ENCODE data around the gene STRIP1.

- TF ChIP-seq CTCF (conservative IDR thresholded peaks at IDR 0.05 in 1 of 2, IDR thresholded peaks at IDR 0.05 in 1 of 2; ENCODE audit: extremely low read depth in 1 of 2, insufficient read depth in 1 of 2, low read depth in 1 of 2, low read length in 2 of 2) (no peak), EZH2 (IDR thresholded peaks at IDR 0.05; ENCODE audit: borderline replicate concordance, low read length) (no peak)
Observed at GRCh38 chr1:110060662-110061060, 26.2 kb downstream of the STRIP1 start.
